Lung (tissue), 12 donors: ENCODE data around the gene OGFOD3. TPM values are rescaled to one million over a fixed set of nuclear protein-coding genes. Genes with fewer than 3 reads are reported as not detected.

Source experiments
- ATAC-seq: fragments of 200-7000 bp; cut with Tn5 transposase; one replicate; pipeline ENCODE4 v1.9.1; 2020; ENCODE audit warnings: moderate number of reproducible peaks; ENCODE audit not compliant: insufficient read depth, low FRiP score
- DNase-seq, 3 donors: peaks; one replicate each; pipeline ENCODE4 v3.0.0-alpha.2; 2013 to 2017
- H3K27ac ChIP-seq, 2 donors: one replicate each; pipeline ENCODE4 v1.5.1; 2013; ENCODE audit warnings: mild to moderate bottlenecking in 2 of 2, moderate library complexity in 2 of 2, control low read depth in 1 of 2, inconsistent platforms in 1 of 2, low read depth in 1 of 2, low read length in 1 of 2
- H3K27me3 ChIP-seq, 3 donors: one replicate each; pipeline ENCODE4 v1.5.1; 2013; ENCODE audit warnings: low read length in 2 of 3; ENCODE audit not compliant: control insufficient read depth in 3 of 3, insufficient read depth in 3 of 3
- H3K36me3 ChIP-seq, 4 donors: one replicate each; pipeline ENCODE4 v1.5.1; 2013; ENCODE audit warnings: low read length in 4 of 4, mild to moderate bottlenecking in 1 of 4, moderate library complexity in 1 of 4; ENCODE audit not compliant: control insufficient read depth in 4 of 4, insufficient read depth in 4 of 4
- H3K4me1 ChIP-seq, 5 donors: one replicate each; pipeline ENCODE4 v1.5.1; 2013; ENCODE audit warnings: low read length in 5 of 5, mild to moderate bottlenecking in 2 of 5, moderate library complexity in 1 of 5; ENCODE audit not compliant: control insufficient read depth in 5 of 5, insufficient read depth in 5 of 5
- H3K4me3 ChIP-seq: one replicate; pipeline ENCODE4 v1.5.1; 2013; ENCODE audit warnings: mild to moderate bottlenecking, control low read depth, moderate library complexity
- H3K9ac ChIP-seq, 2 donors: one replicate each; pipeline ENCODE4 v1.5.1; 2013; ENCODE audit warnings: low read length in 2 of 2, control low read depth in 1 of 2; ENCODE audit not compliant: insufficient read depth in 1 of 2
- H3K9me3 ChIP-seq, 4 donors: one replicate each; pipeline ENCODE4 v1.5.1; 2013; ENCODE audit warnings: low read length in 3 of 4, mild to moderate bottlenecking in 1 of 4, moderate library complexity in 1 of 4; ENCODE audit not compliant: control insufficient read depth in 4 of 4, insufficient read depth in 3 of 4
- WGBS, 2 donors: extraction: QIAGEN DNeasy Blood & Tissue Kit; methylation state at CpG; one replicate each; pipeline ENCODE4 v1.1.7; 2013; 5-methylcytosine and 5-hydroxymethylcytosine counted together
- polyA plus RNA-seq, 2 donors: library from polyadenylated mRNA; stranded (reverse); fragments of 200-250 nt; gene quantifications; one replicate each; pipeline ENCODE4 v1.2.1, GENCODE V29; 2013
- total RNA-seq, 2 donors: library from RNA; depleted of rRNA in 1 of 2; stranded (reverse); fragments of >200 nt in 1 of 2; gene quantifications; one replicate each; pipeline ENCODE4 v1.2.1, GENCODE V29; 2014 to 2021
- TF ChIP-seq, protein P1 (sequence below): IDR thresholded peaks from 2 replicates; pipeline ENCODE4 v1.5.1; 2012; ENCODE audit warnings: mild to moderate bottlenecking; ENCODE audit errors: control extremely low read depth, extremely low read depth
- donor health status: control.
- donor health status: control.
- donor health status: Bipolar disorder and iron deficiency.
- donor health status: healthy.
- donor health status: DM: yes; HTN: yes; CAD: no.

The OGFOD3 gene
- total and polyA plus RNA-seq, 4 donors = 20.6 to 41.6 (median 29.8) TPM

DNA sequence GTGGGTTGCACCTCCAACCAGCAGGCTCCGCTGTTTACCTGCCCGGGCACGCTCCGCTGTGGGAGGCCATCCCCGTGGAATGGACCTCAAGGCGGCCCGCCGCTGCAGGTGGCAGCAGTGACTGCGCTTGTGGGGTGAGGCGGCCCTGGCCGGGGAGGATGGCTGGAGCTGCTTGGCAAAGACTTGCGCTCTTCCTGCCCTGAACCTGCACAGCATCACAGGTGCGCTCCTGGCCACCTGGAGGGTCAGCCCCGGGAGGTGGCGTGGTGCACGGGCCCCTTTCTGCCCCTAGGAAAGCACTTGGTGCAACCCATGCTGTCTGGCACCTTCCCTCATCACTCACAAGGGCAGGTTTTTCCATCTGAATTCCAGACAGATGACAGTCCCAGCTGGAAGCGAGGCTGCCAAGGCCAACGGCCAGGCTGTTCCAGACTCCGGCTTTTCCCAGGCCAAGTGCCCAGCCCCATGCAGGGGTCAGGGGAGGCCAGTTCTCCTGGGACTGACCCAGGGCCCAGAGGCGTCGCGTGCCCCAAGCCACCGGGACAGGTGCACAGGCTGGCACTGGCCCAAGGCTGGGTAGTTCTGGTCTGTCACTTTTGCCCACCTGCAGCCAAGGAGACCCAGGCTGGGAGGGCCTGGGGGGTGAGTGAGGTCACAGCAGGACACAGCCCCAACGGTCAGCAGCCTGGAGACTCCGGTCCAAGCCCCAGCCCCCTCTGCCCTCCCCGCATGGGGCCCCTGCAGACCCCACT, 33.5 kb downstream of the OGFOD3 start:
- no peak for ATAC-seq
- H3K4me1 ChIP-seq = peaks cover 2 to 23% (median 5%) of the 10 kb centered on the region in 5 donors
- H3K27ac ChIP-seq = no peak overlapping the region
- peaks cover 0 to 12% (median 6%) of the 10 kb centered on the region in 3 donors for H3K27me3 ChIP-seq
- TF ChIP-seq, protein P1, sequence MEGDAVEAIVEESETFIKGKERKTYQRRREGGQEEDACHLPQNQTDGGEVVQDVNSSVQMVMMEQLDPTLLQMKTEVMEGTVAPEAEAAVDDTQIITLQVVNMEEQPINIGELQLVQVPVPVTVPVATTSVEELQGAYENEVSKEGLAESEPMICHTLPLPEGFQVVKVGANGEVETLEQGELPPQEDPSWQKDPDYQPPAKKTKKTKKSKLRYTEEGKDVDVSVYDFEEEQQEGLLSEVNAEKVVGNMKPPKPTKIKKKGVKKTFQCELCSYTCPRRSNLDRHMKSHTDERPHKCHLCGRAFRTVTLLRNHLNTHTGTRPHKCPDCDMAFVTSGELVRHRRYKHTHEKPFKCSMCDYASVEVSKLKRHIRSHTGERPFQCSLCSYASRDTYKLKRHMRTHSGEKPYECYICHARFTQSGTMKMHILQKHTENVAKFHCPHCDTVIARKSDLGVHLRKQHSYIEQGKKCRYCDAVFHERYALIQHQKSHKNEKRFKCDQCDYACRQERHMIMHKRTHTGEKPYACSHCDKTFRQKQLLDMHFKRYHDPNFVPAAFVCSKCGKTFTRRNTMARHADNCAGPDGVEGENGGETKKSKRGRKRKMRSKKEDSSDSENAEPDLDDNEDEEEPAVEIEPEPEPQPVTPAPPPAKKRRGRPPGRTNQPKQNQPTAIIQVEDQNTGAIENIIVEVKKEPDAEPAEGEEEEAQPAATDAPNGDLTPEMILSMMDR = no peak
- no peaks in the 10 kb centered on the region for H3K9me3 ChIP-seq
- no peaks in the 10 kb centered on the region for H3K36me3 ChIP-seq
- WGBS, 2 donors = 51 to 59% methylated on average over 26 of the region's 26 CpGs
- no peak overlapping the region for H3K9ac ChIP-seq
- no peak overlapping the region for H3K4me3 ChIP-seq
- DNase-seq = peak in 1 of 3 donors; percentile 16

DNA sequence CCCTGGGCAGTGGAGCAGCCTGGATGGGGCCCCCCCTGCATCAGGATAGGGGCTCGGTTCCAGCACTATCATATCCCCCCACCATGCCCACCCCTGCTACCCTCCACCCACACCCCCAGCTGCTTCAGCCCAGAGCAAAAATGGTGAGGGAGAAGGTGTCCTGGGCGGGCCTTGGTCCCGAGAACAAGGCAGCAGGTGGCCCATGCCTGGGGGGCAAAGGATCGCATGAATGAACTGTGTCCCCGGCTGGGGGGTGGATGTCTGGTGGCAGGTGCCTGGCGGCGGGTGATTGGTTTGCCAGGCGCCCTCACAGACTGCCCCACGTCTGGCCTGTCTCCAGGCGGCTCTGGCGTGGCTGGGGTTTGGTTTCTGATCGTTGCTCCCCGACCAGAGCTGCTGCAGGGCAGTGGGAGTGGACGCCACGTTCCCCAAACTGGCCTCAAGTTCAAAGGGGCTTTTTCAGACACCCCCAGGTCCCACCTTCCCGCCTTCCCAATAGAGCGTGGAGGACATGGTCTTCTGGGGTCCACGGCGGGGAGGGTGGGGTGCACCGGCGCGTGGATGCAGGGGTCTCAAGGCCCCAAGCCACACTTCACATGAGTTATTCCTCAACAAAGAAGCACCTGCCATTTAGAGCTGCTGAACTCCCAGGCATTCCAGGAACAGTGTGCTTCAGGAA, 34.2 kb downstream of the OGFOD3 start:
- TF ChIP-seq, protein P1 = no peak
- peaks cover 0 to 18% (median 7%) of the 10 kb centered on the region in 3 donors for H3K27me3 ChIP-seq
- DNase-seq (no peak), ATAC-seq (no peak)
- WGBS, 2 donors = 72 to 79% methylated on average over 22 of the region's 22 CpGs
- H3K27ac ChIP-seq = no peak overlapping the region
- H3K36me3 ChIP-seq = no peaks in the 10 kb centered on the region
- H3K4me3 ChIP-seq = no peak overlapping the region
- H3K9ac ChIP-seq = no peak overlapping the region
- no peaks in the 10 kb centered on the region for H3K9me3 ChIP-seq
- H3K4me1 ChIP-seq = peaks cover 2 to 23% (median 5%) of the 10 kb centered on the region in 5 donors

DNA sequence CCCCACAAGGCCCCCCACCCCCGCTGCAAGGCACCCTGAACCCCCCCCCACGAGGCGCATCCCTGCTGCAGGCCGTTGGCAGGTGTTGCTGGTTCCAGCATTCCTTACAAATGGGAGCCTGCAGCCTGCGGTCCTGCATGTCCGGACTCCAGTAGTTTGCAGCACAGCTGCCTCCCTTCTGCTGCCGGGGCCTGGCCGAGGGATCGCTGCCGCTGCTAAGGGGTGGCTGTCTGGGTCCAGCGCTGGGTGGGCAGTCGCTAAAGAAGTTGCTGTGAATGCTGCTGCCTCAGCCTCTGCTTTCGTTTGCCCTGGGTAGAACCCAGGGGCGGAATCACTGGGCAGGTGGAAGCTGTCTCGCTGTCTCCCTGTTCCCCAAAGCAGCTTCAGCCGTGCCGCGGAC, 35.0 kb downstream of the OGFOD3 start:
- H3K9ac ChIP-seq = no peak overlapping the region

More for the DNA sequence above, 35.0 kb downstream of the OGFOD3 start:
- no peaks in the 10 kb centered on the region for H3K36me3 ChIP-seq
- DNase-seq (peak in 1 of 3 donors; percentile 19), ATAC-seq (no peak)
- no peaks in the 10 kb centered on the region for H3K9me3 ChIP-seq
- H3K27me3 ChIP-seq = peaks cover 5 to 22% (median 11%) of the 10 kb centered on the region in 3 donors
- WGBS, 2 donors = 67% methylated on average over 18 of the region's 18 CpGs
- H3K27ac ChIP-seq = no peak overlapping the region
- TF ChIP-seq, protein P1 = no peak
- H3K4me3 ChIP-seq = no peak overlapping the region
- H3K4me1 ChIP-seq = peaks cover 2 to 23% (median 5%) of the 10 kb centered on the region in 5 donors
